AG04450 (cell line): ENCODE data around the gene SCP2. TPM values are rescaled to one million over a fixed set of nuclear protein-coding genes. Genes with fewer than 3 reads are reported as not detected.

ENCODE experiments used
- CTCF ChIA-PET: fragments of 300-600, 350-600 bp; formaldehyde crosslinking; extraction: SDS; loops from one replicate; lab custom pipeline; 2022; ENCODE audit warnings: antibody characterized with exemption, inconsistent platforms; lab: Charles Lee
- POLR2A ChIA-PET: fragments of 350-600 bp; formaldehyde crosslinking; extraction: SDS; loops from one replicate; lab custom pipeline; 2021; ENCODE audit warnings: antibody characterized with exemption, inconsistent platforms; lab: Yijun Ruan, JAX
- DNase-seq: peaks from one replicate; pipeline ENCODE4 v3.0.0-alpha.2; 2011; ENCODE audit warnings: low read depth, low spot score
- H3K27ac ChIP-seq: one replicate; pipeline ENCODE4 v1.5.1; 2012; ENCODE audit warnings: low read depth, low read length, control low read depth
- H3K27me3 ChIP-seq: one replicate; pipeline ENCODE4 v1.6.0; 2012; ENCODE audit warnings: low read length; ENCODE audit not compliant: control insufficient read depth, insufficient read depth
- H3K4me3 ChIP-seq: 2 replicates; pipeline ENCODE4 v1.5.1; 2011; ENCODE audit warnings: mild to moderate bottlenecking, low read depth, low read length, control low read depth
- H3K9me3 ChIP-seq: 2 replicates; pipeline ENCODE4 v1.5.1; 2012; ENCODE audit warnings: low read length; ENCODE audit not compliant: control insufficient read depth, insufficient read depth
- CTCF ChIP-seq: IDR thresholded peaks from 2 replicates; pipeline ENCODE4 v1.5.1; 2011; ENCODE audit warnings: low read depth, low read length, control low read depth, inconsistent platforms
- polyA plus RNA-seq: library from polyadenylated mRNA; depleted of rRNA; stranded (reverse); fragments of >200 nt; gene quantifications from 2 replicates; pipeline ENCODE4 v1.2.3, GENCODE V29; 2011

SCP2 gene
- polyA plus RNA-seq, 1 experiment, result 278 TPM

DNA sequence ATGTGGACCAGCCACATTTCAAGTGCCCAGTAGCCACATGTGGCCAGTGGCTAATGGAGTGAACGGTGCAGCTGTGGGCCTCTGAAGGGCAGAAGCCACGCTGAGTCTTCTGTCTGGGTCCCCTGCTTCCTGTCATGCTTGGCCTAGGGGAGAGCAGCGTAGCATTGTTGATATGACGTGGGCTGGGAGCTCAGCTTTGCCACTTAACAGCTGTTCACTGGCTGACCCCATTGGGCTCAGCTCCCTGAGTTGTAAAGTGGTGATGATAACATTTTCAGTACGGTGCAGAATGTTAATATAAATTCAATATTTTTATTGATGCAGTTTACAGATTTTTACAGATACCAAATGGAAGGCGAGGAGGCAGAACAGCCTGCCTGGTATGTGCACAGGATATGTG, 139.4 kb downstream of the SCP2 start:
- no peak for TF ChIP-seq CTCF
- H3K9me3 ChIP-seq, result peaks cover 4% of the 10 kb centered on the region; the same call in 1 of the 2 replicates
- H3K27me3 ChIP-seq, result peaks cover 4% of the 10 kb centered on the region
- no peak overlapping the region for H3K4me3 ChIP-seq
- CTCF ChIA-PET, result no interaction called here
- no peak for DNase-seq
- POLR2A ChIA-PET, result interaction anchor here (0.7 kb wide), 1 partner anchor 513 kb away, joined by 3 read pairs; the partner anchor contains the start of gene TUT4
- H3K27ac ChIP-seq, result no peak overlapping the region

GRCh38 chr1:53066891-53067738, 140.0 kb downstream of the SCP2 start:
- Histone ChIP-seq H3K9me3 (peaks cover 4% of the 10 kb centered on the region; the same call in 1 of the 2 replicates), H3K4me3 (no peak overlapping the region), H3K27ac (no peak overlapping the region), H3K27me3 (peaks cover 4% of the 10 kb centered on the region)
- no peak for TF ChIP-seq CTCF
- DNase-seq, result no peak
- ChIA-PET CTCF (no interaction called here), POLR2A (interaction anchor here (0.7 kb wide), 2 partner anchors 254 to 514 kb away, joined by 3 to 4 read pairs; partner anchors contain the start of gene TUT4)

DNA sequence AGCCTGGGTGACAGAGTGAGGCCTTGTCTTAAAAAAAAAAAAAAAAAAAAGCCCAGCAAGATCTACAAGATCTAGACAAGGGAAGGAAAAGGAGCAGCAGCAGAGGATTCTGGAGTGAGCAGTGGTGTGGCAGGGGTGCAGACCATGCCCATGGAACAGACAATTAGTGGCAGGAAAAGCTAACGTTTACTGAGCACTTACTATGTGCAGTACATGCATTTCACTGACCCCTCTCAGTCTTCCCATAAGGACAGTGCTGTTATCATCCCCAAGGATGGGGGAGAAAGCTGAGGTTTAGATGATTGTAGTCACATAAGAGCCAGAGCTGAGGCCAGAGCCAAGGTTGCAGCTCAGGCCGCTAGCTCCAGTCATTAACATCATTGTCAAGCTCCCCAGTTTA, 140.8 kb downstream of the SCP2 start:
- ChIA-PET POLR2A (interaction anchor here (0.7 to 1.4 kb wide), 2 partner anchors 10 to 254 kb away, joined by 3 to 4 read pairs; no protein-coding TSS in a partner anchor), CTCF (no interaction called here)

DNA sequence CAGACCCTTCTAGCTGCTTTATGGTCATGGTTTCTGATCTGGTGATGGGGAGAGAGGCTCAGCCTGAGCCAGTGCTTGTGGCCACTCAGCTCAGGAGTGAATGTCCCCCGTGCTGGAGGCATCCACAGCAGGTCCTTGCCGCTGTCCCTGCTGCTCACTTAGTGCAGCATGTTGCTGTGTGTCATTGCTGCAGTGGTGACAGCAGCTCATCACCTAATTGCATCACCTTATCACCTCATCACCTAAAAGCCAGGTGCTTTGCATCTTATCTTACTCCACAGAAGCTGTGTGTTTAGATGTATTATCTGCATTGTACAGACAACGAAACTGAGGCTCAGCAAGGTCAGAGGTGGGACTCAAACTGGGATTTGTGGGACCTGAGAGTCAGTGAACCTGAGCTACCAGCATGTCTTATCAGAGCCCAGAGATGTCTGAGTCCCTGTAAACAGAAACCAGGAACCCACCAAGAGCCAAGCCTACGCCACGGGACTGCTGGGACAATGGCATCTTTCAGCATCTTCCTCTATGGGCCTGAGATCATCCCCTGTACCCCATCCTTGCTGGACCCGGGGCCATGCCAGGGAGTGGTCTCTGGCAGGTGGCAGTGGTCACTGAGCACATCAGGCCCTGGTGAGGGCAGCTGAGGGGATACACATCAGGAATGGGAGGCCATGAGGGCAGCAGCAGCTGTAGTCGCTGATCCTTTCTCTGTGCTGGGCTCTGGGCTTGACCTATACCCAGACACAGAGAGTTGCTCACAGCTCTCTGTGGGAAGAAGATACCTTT, 141.4 kb downstream of the SCP2 start:
- POLR2A ChIA-PET, result interaction anchor here (1.4 kb wide), 1 partner anchor 9 kb away, joined by 3 read pairs; no protein-coding TSS in a partner anchor
- TF ChIP-seq CTCF, result no peak

More for the DNA sequence above, 140.8 kb downstream of the SCP2 start:
- TF ChIP-seq CTCF, result no peak
- Histone ChIP-seq H3K9me3 (peaks cover 3% of the 10 kb centered on the region; the same call in 1 of the 2 replicates), H3K27me3 (peaks cover 4% of the 10 kb centered on the region), H3K27ac (no peak overlapping the region), H3K4me3 (no peak overlapping the region)
- DNase-seq, result no peak

More for the DNA sequence above, 141.4 kb downstream of the SCP2 start:
- CTCF ChIA-PET, result no interaction called here
- no peak for DNase-seq
- H3K27me3 ChIP-seq, result peaks cover 3% of the 10 kb centered on the region
- no peak overlapping the region for H3K27ac ChIP-seq
- no peak overlapping the region for H3K4me3 ChIP-seq
- no peaks in the 10 kb centered on the region; the same call in 1 of the 2 replicates for H3K9me3 ChIP-seq
